ENCODE results near the gene SHISA7. TPM values are rescaled to one million over a fixed set of nuclear protein-coding genes. Genes with fewer than 3 reads are reported as not detected.
"Not testable (repeated sequence)": the region's sequence is repeated elsewhere in the genome, so short reads cannot be mapped to it uniquely, and the experiment has no call there.

The SHISA7 gene
- total and polyA plus RNA-seq, 11 donors, result not detected

DNA sequence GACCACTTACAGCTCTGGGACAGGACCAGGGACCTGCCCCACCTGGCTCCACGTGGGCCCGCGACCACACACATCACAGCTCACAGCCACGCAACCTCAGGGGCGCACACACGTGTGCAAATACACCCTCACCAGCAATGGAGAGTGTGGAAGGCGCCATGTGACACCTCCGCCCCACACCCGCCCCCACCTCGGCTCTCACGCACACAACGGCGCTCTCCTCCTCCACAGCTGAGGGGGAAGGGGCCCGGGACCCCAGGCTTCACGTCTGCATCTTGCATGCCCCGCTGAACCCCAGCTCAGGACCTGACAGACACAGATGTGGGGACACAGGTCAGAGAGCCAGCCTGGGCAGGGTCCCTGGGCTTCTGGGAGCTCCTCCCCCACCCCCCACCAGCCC lies 6.4 kb upstream of the SHISA7 start:
- intact Hi-C loops (cut with DNase I), result no loop called here
- TF ChIP-seq, protein P1, sequence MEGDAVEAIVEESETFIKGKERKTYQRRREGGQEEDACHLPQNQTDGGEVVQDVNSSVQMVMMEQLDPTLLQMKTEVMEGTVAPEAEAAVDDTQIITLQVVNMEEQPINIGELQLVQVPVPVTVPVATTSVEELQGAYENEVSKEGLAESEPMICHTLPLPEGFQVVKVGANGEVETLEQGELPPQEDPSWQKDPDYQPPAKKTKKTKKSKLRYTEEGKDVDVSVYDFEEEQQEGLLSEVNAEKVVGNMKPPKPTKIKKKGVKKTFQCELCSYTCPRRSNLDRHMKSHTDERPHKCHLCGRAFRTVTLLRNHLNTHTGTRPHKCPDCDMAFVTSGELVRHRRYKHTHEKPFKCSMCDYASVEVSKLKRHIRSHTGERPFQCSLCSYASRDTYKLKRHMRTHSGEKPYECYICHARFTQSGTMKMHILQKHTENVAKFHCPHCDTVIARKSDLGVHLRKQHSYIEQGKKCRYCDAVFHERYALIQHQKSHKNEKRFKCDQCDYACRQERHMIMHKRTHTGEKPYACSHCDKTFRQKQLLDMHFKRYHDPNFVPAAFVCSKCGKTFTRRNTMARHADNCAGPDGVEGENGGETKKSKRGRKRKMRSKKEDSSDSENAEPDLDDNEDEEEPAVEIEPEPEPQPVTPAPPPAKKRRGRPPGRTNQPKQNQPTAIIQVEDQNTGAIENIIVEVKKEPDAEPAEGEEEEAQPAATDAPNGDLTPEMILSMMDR (IDR thresholded peaks at IDR 0.05), result no peak
- TF ChIP-seq POLR2A (IDR thresholded peaks at IDR 0.05), result no peak
- ATAC-seq, result no peak
- Histone ChIP-seq H3K36me3 (no peaks in the 10 kb centered on the region), H3K9me3 (no peaks in the 10 kb centered on the region), H3K27ac (no peak overlapping the region), H3K4me3 (no peak overlapping the region), H3K4me1 (peaks cover 0 to 27% (median 11%) of the 10 kb centered on the region in 12 donors), H3K27me3 (peaks cover 24 to 51% (median 37%) of the 10 kb centered on the region in 9 donors)
- 32 to 43% (median 37%) methylated on average over 11 to 16 of the region's 16 CpGs for WGBS, 4 donors
- DNase-seq, result no peak

DNA sequence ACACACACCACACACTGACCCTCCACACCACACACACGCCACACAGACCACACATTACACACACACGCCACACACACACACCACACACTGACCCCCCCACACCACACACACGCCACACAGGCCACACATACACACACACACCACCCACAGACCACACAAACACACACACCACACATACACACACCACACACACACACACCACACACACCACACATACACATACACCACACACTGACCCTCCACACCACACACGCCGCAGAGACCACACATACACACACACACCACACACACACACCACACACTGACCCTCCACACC lies 5.0 kb upstream of the SHISA7 start:
- H3K36me3 ChIP-seq; DNase-seq; intact Hi-C loops (cut with DNase I); ATAC-seq; H3K4me3 ChIP-seq; H3K9me3 ChIP-seq; H3K27ac ChIP-seq: not testable (repeated sequence)
- 85 to 91% (median 87%) methylated on average over 5 of the region's 5 CpGs for WGBS, 4 donors
- peaks cover 0 to 26% (median 11%) of the 10 kb centered on the region in 12 donors for H3K4me1 ChIP-seq
- peaks cover 30 to 60% (median 45%) of the 10 kb centered on the region in 9 donors for H3K27me3 ChIP-seq

DNA sequence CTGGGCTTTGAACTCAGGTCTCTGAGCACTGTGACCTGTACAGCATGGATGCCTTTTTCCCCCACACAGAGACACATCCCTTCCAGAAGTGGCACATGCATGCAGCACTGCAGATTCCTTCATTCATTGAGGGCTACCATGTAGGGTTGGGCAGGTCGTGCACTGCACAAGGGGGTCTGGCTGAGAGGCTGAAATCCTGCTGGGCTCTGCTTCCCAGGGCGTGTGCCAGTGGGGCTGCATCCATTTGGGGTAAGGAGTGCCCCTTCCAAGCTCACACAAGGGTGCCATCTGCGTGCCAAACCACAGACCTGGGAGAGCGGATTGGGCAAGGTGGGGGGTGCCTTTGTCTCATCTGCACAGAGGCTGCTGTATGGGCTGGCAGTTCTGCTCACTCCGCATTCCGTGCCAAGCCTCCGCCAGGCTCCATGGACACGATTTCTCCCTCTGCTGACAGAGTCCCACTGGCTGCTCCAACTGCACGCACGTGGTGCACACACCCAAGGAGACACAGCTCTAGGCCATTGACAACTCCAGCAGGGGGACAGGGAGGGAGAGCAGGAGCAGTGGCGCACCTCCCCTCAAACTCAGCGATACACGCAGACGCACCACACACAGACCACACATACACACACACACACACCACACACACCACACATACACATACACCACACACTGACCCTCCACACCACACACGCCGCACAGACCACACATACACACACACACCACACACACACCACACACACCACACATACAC lies 4.5 kb upstream of the SHISA7 start:
- intact Hi-C loops (cut with DNase I), result no loop called here
- Histone ChIP-seq H3K27me3 (peaks cover 32 to 60% (median 44%) of the 10 kb centered on the region in 9 donors), H3K4me3 (no peak overlapping the region), H3K36me3 (no peaks in the 10 kb centered on the region), H3K9me3 (no peaks in the 10 kb centered on the region), H3K27ac (no peak overlapping the region), H3K4me1 (peaks cover 0 to 26% (median 11%) of the 10 kb centered on the region in 12 donors)
- DNase-seq (peak in 1 of 5 donors; percentile 60), ATAC-seq (peak in 3 of 4 donors; percentile 45 to 67 (median 53))
- WGBS, 4 donors, result 23 to 34% (median 32%) methylated on average over 10 to 16 of the region's 16 CpGs
- TF ChIP-seq, protein P1 (IDR thresholded peaks at IDR 0.05), result no peak
- no peak for TF ChIP-seq POLR2A (IDR thresholded peaks at IDR 0.05)

DNA sequence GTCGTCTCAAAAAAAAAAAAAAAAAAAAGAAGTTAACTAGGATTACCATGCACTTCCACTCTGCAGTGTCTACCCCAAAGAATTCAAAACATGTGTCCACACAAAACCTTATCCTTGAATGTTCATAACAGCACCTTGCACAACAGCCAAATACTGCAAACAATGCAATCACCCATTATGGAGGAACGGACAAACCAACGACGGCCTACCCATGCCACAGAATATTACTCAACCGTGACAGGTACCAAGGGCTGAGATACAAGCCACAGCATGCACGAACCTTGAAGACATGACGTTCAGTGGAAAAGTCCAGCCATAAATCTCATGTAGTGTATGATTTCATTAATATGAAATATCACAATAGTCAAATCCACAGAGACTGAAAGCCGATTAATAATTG lies 3.0 kb upstream of the SHISA7 start:
- WGBS, 4 donors, result 72 to 78% (median 76%) methylated on average over 8 of the region's 8 CpGs
- H3K9me3 ChIP-seq, result no peaks in the 10 kb centered on the region
- H3K27ac ChIP-seq, result no peak overlapping the region
- no peak overlapping the region for H3K4me3 ChIP-seq
- intact Hi-C loops (cut with DNase I), result no loop called here
- no peaks in the 10 kb centered on the region for H3K36me3 ChIP-seq
- no peak for ATAC-seq
- DNase-seq, result no peak
- peaks cover 30 to 59% (median 43%) of the 10 kb centered on the region in 9 donors for H3K27me3 ChIP-seq
- no peak for TF ChIP-seq POLR2A (IDR thresholded peaks at IDR 0.05)
- TF ChIP-seq, protein P1 (IDR thresholded peaks at IDR 0.05), result no peak
- H3K4me1 ChIP-seq, result peaks cover 0 to 24% (median 0%) of the 10 kb centered on the region in 12 donors

Data from heart left ventricle (tissue), 16 donors.